ENCODE data around the gene DENND5A.
"Not testable (repeated sequence)": the region's sequence is repeated elsewhere in the genome, so short reads cannot be mapped to it uniquely, and the experiment has no call there.

DENND5A gene

GRCh38 chr11:9172389-9172788 lies 92.8 kb downstream of the DENND5A start:
- no peak for DNase-seq

GRCh38 chr11:9170450-9170849 lies 94.7 kb downstream of the DENND5A start:
- peak; percentile 25 for DNase-seq

GRCh38 chr11:9169595-9170295 lies 95.4 kb downstream of the DENND5A start:
- DNase-seq = peak; percentile 17

- DNase-seq = not testable (repeated sequence)
Measured at GRCh38 chr11:9161991-9162390, 103.2 kb downstream of the DENND5A start.

- peak; percentile 35 for DNase-seq
Measured at GRCh38 chr11:9160166-9160565, 105.0 kb downstream of the DENND5A start.

GRCh38 chr11:9158898-9159391 lies 106.2 kb downstream of the DENND5A start:
- peak; percentile 70 for DNase-seq

- DNase-seq = no peak
Measured at GRCh38 chr11:9155930-9156329, 109.2 kb downstream of the DENND5A start.

GRCh38 chr11:9153651-9154050 lies 111.5 kb downstream of the DENND5A start:
- no peak for DNase-seq

GRCh38 chr11:9151631-9152030 lies 113.5 kb downstream of the DENND5A start:
- DNase-seq = no peak

- DNase-seq = peak; percentile 24
Measured at GRCh38 chr11:9150926-9151325, 114.2 kb downstream of the DENND5A start.

- DNase-seq = peak; percentile 86
Measured at GRCh38 chr11:9150501-9150900, 114.6 kb downstream of the DENND5A start.

GRCh38 chr11:9148727-9149126 lies 116.4 kb downstream of the DENND5A start:
- no peak for DNase-seq

GRCh38 chr11:9148035-9148434 lies 117.1 kb downstream of the DENND5A start:
- DNase-seq = no peak

- DNase-seq = no peak
Measured at GRCh38 chr11:9146477-9146876, 118.7 kb downstream of the DENND5A start.

- DNase-seq = no peak
Measured at GRCh38 chr11:9145283-9145682, 119.9 kb downstream of the DENND5A start.

- DNase-seq = no peak
Measured at GRCh38 chr11:9144828-9145227, 120.3 kb downstream of the DENND5A start.

- DNase-seq = no peak
Measured at GRCh38 chr11:9143721-9144120, 121.4 kb downstream of the DENND5A start.

GRCh38 chr11:9142732-9143131 lies 122.4 kb downstream of the DENND5A start:
- DNase-seq = no peak

- DNase-seq = no peak
Measured at GRCh38 chr11:9141186-9141585, 124.0 kb downstream of the DENND5A start.

GRCh38 chr11:9139628-9140357 lies 125.4 kb downstream of the DENND5A start:
- no peak for DNase-seq

GRCh38 chr11:9138612-9139579 lies 126.3 kb downstream of the DENND5A start:
- peak; percentile 91 for DNase-seq

GRCh38 chr11:9138133-9138453 lies 127.1 kb downstream of the DENND5A start:
- DNase-seq = no peak

All from fibroblast of skin of back (primary cell).